ENCODE results near the gene FRMPD2. TPM values are rescaled to one million over a fixed set of nuclear protein-coding genes. Genes with fewer than 3 reads are reported as not detected.
"Not testable (repeated sequence)": the region's sequence is repeated elsewhere in the genome, so short reads cannot be mapped to it uniquely, and the experiment has no call there.

The FRMPD2 gene
- total RNA-seq, 1 donor from 2014 or later: not detected

DNA sequence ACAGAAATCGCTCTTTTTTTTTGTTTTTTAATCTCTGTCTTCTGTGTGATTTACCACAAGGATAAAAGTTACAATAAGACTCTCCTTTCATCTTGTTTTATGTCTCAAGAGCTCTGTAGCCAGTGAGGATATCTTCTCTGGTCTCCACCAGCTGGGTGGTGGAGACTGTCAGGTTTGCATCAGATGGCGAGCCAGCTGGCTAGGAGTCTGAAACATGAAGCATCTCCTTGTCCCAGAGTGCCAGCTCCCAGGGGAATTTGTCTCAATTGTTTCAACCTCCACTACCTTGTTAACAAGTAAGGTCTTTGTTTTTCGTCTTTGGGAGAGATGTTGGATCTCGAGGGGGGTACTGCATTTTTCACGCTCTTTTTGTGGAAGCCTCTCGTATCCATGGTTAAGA lies 47.3 kb downstream of the FRMPD2 start:
- Histone ChIP-seq H3K9ac (ENCODE audit: low read depth in 1 of 3, low read length in 3 of 3) (no peak overlapping the region), H3K27ac (ENCODE audit: low read depth, low read length) (no peak overlapping the region), H3K4me1 (ENCODE audit: control insufficient read depth in 3 of 3, insufficient read depth in 3 of 3, low read length in 3 of 3) (no peaks in the 10 kb centered on the region), H3K27me3 (ENCODE audit: control insufficient read depth in 3 of 3, insufficient read depth in 3 of 3, low read length in 3 of 3) (peaks cover 0 to 3% (median 2%) of the 10 kb centered on the region in 3 donors), H3K9me3 (ENCODE audit: control insufficient read depth in 3 of 3, low read length in 3 of 3) (no peaks in the 10 kb centered on the region), H3K36me3 (ENCODE audit: control insufficient read depth in 3 of 3, insufficient read depth in 3 of 3, low read length in 3 of 3) (no peaks in the 10 kb centered on the region), H3K4me3 (ENCODE audit: low read length in 3 of 3) (no peak overlapping the region)

- Histone ChIP-seq H3K4me1 (ENCODE audit: control insufficient read depth in 3 of 3, insufficient read depth in 3 of 3, low read length in 3 of 3) (no peaks in the 10 kb centered on the region), H3K36me3 (ENCODE audit: control insufficient read depth in 3 of 3, insufficient read depth in 3 of 3, low read length in 3 of 3) (no peaks in the 10 kb centered on the region), H3K27me3 (ENCODE audit: control insufficient read depth in 3 of 3, insufficient read depth in 3 of 3, low read length in 3 of 3) (peaks cover 0 to 3% (median 2%) of the 10 kb centered on the region in 3 donors), H3K9me3 (ENCODE audit: control insufficient read depth in 3 of 3, low read length in 3 of 3) (no peaks in the 10 kb centered on the region), H3K9ac (ENCODE audit: low read depth in 1 of 3, low read length in 3 of 3) (no peak overlapping the region), H3K27ac (ENCODE audit: low read depth, low read length) (no peak overlapping the region), H3K4me3 (ENCODE audit: low read length in 3 of 3) (no peak overlapping the region)
These were observed 49.4 kb downstream of the FRMPD2 start for GRCh38 chr10:48224979-48225560.

DNA sequence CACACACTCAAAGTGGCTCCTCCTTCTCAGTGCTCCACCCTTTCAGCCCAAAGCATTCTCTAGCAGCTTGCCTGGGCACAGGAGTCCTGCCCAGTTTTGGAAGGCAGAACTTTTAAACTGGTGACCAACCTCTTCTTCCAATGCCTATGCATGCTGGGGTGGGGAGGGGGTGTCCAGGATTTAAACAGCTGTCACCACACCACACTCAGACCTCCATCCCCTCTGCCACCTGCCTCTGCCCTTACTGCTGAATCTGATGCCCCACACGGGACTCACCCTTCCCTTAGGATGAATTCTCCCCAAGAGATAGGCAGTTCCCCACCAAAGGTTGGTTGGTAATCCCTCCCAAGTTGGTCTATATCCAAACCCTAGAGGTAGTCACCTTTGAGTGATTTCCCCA lies 50.2 kb downstream of the FRMPD2 start:
- Histone ChIP-seq H3K9me3 (ENCODE audit: control insufficient read depth in 3 of 3, low read length in 3 of 3) (no peaks in the 10 kb centered on the region), H3K27ac (ENCODE audit: low read depth, low read length) (no peak overlapping the region), H3K4me3 (ENCODE audit: low read length in 3 of 3) (no peak overlapping the region), H3K9ac (ENCODE audit: low read depth in 1 of 3, low read length in 3 of 3) (no peak overlapping the region), H3K27me3 (ENCODE audit: control insufficient read depth in 3 of 3, insufficient read depth in 3 of 3, low read length in 3 of 3) (peaks cover 0 to 3% (median 2%) of the 10 kb centered on the region in 3 donors), H3K4me1 (ENCODE audit: control insufficient read depth in 3 of 3, insufficient read depth in 3 of 3, low read length in 3 of 3) (no peaks in the 10 kb centered on the region), H3K36me3 (ENCODE audit: control insufficient read depth in 3 of 3, insufficient read depth in 3 of 3, low read length in 3 of 3) (no peaks in the 10 kb centered on the region)

GRCh38 chr10:48221814-48222213 lies 52.7 kb downstream of the FRMPD2 start:
- Histone ChIP-seq H3K4me3 (ENCODE audit: low read length in 3 of 3) (no peak overlapping the region), H3K36me3 (ENCODE audit: control insufficient read depth in 3 of 3, insufficient read depth in 3 of 3, low read length in 3 of 3) (no peaks in the 10 kb centered on the region), H3K9ac (ENCODE audit: low read depth in 1 of 3, low read length in 3 of 3) (no peak overlapping the region), H3K4me1 (ENCODE audit: control insufficient read depth in 3 of 3, insufficient read depth in 3 of 3, low read length in 3 of 3) (no peaks in the 10 kb centered on the region), H3K27me3 (ENCODE audit: control insufficient read depth in 3 of 3, insufficient read depth in 3 of 3, low read length in 3 of 3) (peaks cover 2 to 3% (median 3%) of the 10 kb centered on the region in 3 donors), H3K27ac (ENCODE audit: low read depth, low read length) (no peak overlapping the region), H3K9me3 (ENCODE audit: control insufficient read depth in 3 of 3, low read length in 3 of 3) (peaks cover 0 to 2% (median 0%) of the 10 kb centered on the region in 3 donors)

GRCh38 chr10:48221031-48221430 lies 53.5 kb downstream of the FRMPD2 start:
- H3K4me1 ChIP-seq (ENCODE audit: control insufficient read depth in 3 of 3, insufficient read depth in 3 of 3, low read length in 3 of 3); H3K9me3 ChIP-seq (ENCODE audit: control insufficient read depth in 3 of 3, low read length in 3 of 3); H3K36me3 ChIP-seq (ENCODE audit: control insufficient read depth in 3 of 3, insufficient read depth in 3 of 3, low read length in 3 of 3); H3K4me3 ChIP-seq (ENCODE audit: low read length in 3 of 3); H3K27ac ChIP-seq (ENCODE audit: low read depth, low read length); H3K27me3 ChIP-seq (ENCODE audit: control insufficient read depth in 3 of 3, insufficient read depth in 3 of 3, low read length in 3 of 3); H3K9ac ChIP-seq (ENCODE audit: low read depth in 1 of 3, low read length in 3 of 3): not testable (repeated sequence)

- Histone ChIP-seq H3K4me1 (ENCODE audit: control insufficient read depth in 3 of 3, insufficient read depth in 3 of 3, low read length in 3 of 3) (no peaks in the 10 kb centered on the region), H3K4me3 (ENCODE audit: low read length in 3 of 3) (no peak overlapping the region), H3K27ac (ENCODE audit: low read depth, low read length) (no peak overlapping the region), H3K36me3 (ENCODE audit: control insufficient read depth in 3 of 3, insufficient read depth in 3 of 3, low read length in 3 of 3) (no peaks in the 10 kb centered on the region), H3K9ac (ENCODE audit: low read depth in 1 of 3, low read length in 3 of 3) (no peak overlapping the region), H3K27me3 (ENCODE audit: control insufficient read depth in 3 of 3, insufficient read depth in 3 of 3, low read length in 3 of 3) (peaks cover 2 to 3% (median 3%) of the 10 kb centered on the region in 3 donors), H3K9me3 (ENCODE audit: control insufficient read depth in 3 of 3, low read length in 3 of 3) (peaks cover 0 to 4% (median 0%) of the 10 kb centered on the region in 3 donors)
These were observed 55.3 kb downstream of the FRMPD2 start for GRCh38 chr10:48219194-48219593.

- no peak overlapping the region for H3K9ac ChIP-seq (ENCODE audit: low read depth in 1 of 3, low read length in 3 of 3)
These were observed 57.8 kb downstream of the FRMPD2 start for GRCh38 chr10:48216744-48217143.

DNA sequence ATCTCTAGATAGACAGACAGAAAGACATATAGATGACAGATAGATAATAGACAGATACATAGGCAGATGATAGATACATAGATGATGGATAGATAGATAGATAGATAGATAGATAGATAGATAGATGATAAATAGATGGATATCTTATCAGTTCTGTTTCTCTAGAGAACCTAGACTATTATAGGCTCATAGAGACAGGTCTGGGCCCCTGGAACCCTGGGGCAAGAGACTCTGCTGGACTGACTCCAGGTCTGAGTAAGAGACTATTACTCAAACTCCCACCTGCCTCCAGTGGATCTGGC lies 58.3 kb downstream of the FRMPD2 start:
- no peak overlapping the region for H3K9ac ChIP-seq (ENCODE audit: low read depth in 1 of 3, low read length in 3 of 3)
- H3K4me1 ChIP-seq (ENCODE audit: control insufficient read depth in 3 of 3, insufficient read depth in 3 of 3, low read length in 3 of 3): no peaks in the 10 kb centered on the region
- H3K27me3 ChIP-seq (ENCODE audit: control insufficient read depth in 3 of 3, insufficient read depth in 3 of 3, low read length in 3 of 3): peaks cover 0 to 6% (median 0%) of the 10 kb centered on the region in 3 donors
- H3K27ac ChIP-seq (ENCODE audit: low read depth, low read length): no peak overlapping the region
- H3K36me3 ChIP-seq (ENCODE audit: control insufficient read depth in 3 of 3, insufficient read depth in 3 of 3, low read length in 3 of 3): no peaks in the 10 kb centered on the region
- H3K4me3 ChIP-seq (ENCODE audit: low read length in 3 of 3): no peak overlapping the region
- H3K9me3 ChIP-seq (ENCODE audit: control insufficient read depth in 3 of 3, low read length in 3 of 3): peaks cover 0 to 4% (median 0%) of the 10 kb centered on the region in 3 donors

More at GRCh38 chr10:48216744-48217143, 57.8 kb downstream of the FRMPD2 start:
- H3K9me3 ChIP-seq (ENCODE audit: control insufficient read depth in 3 of 3, low read length in 3 of 3): peaks cover 0 to 4% (median 0%) of the 10 kb centered on the region in 3 donors
- H3K4me1 ChIP-seq (ENCODE audit: control insufficient read depth in 3 of 3, insufficient read depth in 3 of 3, low read length in 3 of 3): no peaks in the 10 kb centered on the region
- peaks cover 0 to 4% (median 0%) of the 10 kb centered on the region in 3 donors for H3K27me3 ChIP-seq (ENCODE audit: control insufficient read depth in 3 of 3, insufficient read depth in 3 of 3, low read length in 3 of 3)
- H3K36me3 ChIP-seq (ENCODE audit: control insufficient read depth in 3 of 3, insufficient read depth in 3 of 3, low read length in 3 of 3): no peaks in the 10 kb centered on the region
- no peak overlapping the region for H3K27ac ChIP-seq (ENCODE audit: low read depth, low read length)
- no peak overlapping the region for H3K4me3 ChIP-seq (ENCODE audit: low read length in 3 of 3)

DNA sequence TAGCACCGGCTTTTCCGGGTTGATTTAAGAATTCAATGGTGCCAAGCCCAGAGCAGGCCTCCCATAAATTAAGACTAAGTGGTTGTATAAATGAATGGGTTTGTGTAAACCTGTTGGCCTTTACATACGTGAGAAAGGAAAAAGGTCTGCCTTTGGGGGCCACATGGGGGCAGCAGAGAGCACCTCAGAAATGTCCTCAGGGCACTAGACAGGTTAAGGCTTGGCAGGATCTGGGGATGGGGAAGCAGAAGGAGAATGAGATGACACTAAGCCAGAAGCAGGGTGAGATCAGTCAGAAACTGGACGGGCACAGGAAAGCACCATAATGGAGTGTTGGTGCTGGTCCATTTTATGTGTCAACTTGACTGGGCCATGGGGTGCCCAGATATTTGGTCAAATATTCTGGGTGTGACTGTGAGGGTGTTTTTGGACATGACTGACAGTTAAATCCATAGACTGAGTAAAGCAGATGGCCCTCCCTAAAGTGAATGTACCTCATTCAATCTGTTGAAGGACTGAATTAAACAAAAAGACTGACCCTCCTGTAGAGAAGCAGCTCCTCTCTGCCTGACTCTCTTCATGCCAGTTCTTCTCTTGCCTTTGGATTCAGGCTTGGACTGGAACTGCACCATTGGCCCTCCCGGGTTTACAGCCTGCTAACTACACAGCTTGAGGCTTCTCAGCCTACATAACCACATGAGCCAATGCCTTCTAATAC lies 58.9 kb downstream of the FRMPD2 start:
- peaks cover 0 to 4% (median 0%) of the 10 kb centered on the region in 3 donors for H3K9me3 ChIP-seq (ENCODE audit: control insufficient read depth in 3 of 3, low read length in 3 of 3)

GRCh38 chr10:48214716-48215485 lies 59.6 kb downstream of the FRMPD2 start:
- peaks cover 0 to 8% (median 3%) of the 10 kb centered on the region in 3 donors for H3K27me3 ChIP-seq (ENCODE audit: control insufficient read depth in 3 of 3, insufficient read depth in 3 of 3, low read length in 3 of 3)
- no peak overlapping the region for H3K4me3 ChIP-seq (ENCODE audit: low read length in 3 of 3)
- H3K9ac ChIP-seq (ENCODE audit: low read depth in 1 of 3, low read length in 3 of 3): no peak overlapping the region
- no peaks in the 10 kb centered on the region for H3K4me1 ChIP-seq (ENCODE audit: control insufficient read depth in 3 of 3, insufficient read depth in 3 of 3, low read length in 3 of 3)
- H3K27ac ChIP-seq (ENCODE audit: low read depth, low read length): no peak overlapping the region
- peaks cover 0 to 4% (median 0%) of the 10 kb centered on the region in 3 donors for H3K9me3 ChIP-seq (ENCODE audit: control insufficient read depth in 3 of 3, low read length in 3 of 3)
- H3K36me3 ChIP-seq (ENCODE audit: control insufficient read depth in 3 of 3, insufficient read depth in 3 of 3, low read length in 3 of 3): no peaks in the 10 kb centered on the region

More for the DNA sequence above, 58.9 kb downstream of the FRMPD2 start:
- H3K36me3 ChIP-seq (ENCODE audit: control insufficient read depth in 3 of 3, insufficient read depth in 3 of 3, low read length in 3 of 3): no peaks in the 10 kb centered on the region
- H3K27ac ChIP-seq (ENCODE audit: low read depth, low read length): no peak overlapping the region
- peaks cover 0 to 8% (median 0%) of the 10 kb centered on the region in 3 donors for H3K27me3 ChIP-seq (ENCODE audit: control insufficient read depth in 3 of 3, insufficient read depth in 3 of 3, low read length in 3 of 3)
- H3K9ac ChIP-seq (ENCODE audit: low read depth in 1 of 3, low read length in 3 of 3): no peak overlapping the region
- H3K4me1 ChIP-seq (ENCODE audit: control insufficient read depth in 3 of 3, insufficient read depth in 3 of 3, low read length in 3 of 3): no peaks in the 10 kb centered on the region
- H3K4me3 ChIP-seq (ENCODE audit: low read length in 3 of 3): no peak overlapping the region

Data from skeletal muscle tissue (tissue), 4 donors.